Activated T-helper 1 cell treated with Interleukin-2 at 50 U/mL for 16 hours (primary cell): ENCODE measurements around the gene SRC.

Source experiments
- DNase-seq: peaks from one replicate; pipeline ENCODE4 v3.0.0-alpha.2; 2020; ENCODE audit warnings: low read depth

SRC gene

DNA sequence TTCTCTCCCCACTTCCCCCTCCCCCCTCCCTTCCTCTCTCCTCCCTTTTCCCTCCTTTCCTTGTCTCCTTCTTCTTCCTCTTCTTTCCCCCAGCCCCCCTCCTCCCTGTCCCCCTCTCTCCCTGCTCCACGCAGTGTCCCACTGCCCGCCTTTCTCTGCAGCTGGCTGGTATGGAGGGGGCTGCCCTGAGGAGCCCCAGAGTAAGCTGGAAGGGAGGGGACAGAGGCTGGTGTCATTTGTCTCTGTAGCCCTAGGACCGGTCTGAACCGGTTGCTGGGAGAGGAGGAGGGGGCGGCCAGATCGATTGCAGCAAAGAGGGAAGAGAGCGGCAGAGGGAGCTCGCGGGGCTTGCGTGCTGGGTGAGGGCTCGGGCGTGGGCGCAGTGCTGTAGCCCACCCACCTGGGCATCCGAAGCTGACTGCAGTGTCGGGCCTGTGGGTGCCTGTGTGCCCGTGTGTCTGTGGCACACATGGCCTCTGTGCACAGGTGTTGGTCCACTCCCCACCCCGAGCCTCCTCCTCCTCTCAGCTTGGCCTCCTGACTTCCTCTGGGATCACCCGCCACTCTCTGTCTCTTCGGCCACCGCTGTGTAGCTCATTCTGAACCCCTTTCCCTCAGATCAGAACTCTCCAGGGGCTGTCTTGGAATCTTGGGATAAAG, 50.6 kb downstream of the SRC start:
- DNase-seq = no peak

DNA sequence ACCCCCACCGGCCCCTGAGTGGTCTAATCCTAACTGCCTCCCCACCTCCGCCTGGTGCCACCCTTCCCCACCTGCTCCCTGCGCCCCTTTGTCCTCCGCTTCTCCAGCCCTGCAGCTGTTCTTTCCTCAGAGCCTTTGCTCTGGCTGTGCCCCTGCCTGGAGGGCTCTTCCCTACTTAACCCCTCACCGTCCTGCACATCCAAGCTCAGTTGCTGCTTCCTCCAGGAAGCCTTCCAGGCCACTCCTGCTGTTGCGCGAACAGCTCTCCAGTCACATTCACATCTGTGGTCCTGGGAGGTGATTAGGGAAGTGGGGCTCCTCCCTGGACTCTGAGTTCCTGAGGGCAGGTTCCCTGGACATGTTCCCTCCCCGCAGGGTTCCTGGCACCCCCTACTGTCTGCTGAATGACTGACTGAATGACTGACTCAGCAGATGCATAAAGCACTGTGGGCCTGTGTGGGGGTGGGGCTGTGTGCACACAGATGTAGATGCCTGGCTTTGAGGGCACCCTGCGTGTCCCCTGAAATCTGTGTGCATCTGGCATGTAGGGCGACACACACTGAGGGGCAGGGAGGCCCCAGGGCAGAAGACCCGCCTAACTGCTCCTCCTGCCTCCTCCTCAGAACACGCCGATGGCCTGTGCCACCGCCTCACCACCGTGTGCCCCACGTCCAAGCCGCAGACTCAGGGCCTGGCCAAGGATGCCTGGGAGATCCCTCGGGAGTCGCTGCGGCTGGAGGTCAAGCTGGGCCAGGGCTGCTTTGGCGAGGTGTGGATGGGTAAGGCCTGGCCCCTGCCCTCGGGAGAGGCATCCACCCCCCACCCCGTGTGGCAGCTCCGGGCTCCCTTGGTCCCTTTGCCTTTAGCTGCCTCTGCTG, 51.4 kb downstream of the SRC start:
- DNase-seq = no peak

DNA sequence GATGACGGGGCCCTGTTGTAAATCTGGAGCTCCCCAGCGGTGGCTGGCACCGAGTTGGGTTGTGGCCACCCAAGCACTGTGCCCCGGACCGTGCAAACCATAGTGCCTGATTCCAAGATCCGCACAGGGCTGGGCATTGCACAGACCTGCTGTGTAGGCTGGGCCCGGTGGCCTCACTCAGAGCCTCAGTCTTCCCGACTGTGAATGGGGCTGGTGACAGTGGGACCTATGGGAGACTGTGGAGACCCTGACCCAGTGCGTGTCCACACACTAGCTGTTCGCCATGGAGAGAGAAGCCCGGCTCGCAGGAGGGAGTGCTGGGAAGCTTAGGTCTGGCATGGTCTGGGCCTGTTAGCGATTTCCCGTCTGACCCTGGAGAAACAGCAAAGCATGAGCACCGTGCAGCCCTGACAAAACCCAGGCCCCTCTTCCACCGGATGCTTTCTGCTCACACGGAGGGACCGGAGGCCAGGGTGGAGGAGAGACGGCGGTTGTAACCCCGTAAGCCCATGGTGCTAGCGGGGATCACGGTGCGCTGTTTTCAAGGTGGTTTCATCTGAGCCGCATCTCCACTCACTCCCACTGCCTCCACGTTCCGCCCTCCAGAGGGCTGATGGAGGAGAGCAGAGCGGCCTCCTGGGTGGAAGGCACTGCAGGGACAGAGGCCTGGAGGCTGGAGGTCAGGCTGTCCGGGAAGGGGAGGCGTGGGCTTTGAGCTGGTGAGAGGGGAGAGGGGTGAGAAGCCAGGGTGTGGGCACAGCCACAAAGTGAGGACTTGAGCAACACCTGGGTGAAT, 52.2 kb downstream of the SRC start:
- no peak for DNase-seq

DNA sequence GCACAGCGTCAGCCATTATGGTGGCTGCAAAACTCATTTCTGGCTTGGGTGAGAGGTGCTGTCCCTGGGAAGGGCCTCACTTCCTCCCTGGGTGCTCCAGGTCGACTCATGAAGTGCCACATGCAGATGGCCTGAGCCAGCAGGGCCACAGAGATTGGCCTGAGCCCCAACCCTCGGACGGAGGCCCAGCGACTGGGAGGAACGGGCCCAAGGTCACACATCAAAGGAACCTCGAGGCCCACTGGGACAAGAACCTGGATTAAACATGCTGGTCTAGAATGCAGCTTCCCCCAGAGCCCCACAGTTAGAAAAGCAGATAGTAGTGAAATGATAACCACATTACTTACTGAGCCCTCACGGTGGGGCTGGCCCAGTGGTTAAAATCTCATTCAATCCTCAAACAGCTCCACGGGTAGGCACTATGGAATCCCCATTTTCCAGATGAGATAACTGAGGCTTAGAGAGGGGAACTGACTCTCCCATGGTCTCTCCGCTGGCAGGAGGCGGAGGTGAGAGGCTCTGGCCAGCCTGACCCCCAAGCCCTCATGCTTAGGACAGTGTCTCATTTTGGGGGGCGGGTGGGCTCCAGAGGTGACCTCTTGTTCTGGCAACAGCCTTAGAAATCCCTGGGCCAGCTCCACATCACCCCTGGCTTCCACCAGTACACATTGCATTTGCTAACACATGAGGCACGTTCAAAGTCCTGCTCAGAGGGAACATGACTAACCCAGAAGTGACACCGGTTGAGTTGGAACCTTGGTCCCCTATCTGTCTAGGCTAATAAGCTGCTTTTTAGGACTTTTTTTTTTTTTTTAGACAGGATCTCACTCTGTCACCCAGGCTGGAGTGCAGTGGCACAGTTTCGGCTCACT, 53.0 kb downstream of the SRC start:
- DNase-seq = no peak

DNA sequence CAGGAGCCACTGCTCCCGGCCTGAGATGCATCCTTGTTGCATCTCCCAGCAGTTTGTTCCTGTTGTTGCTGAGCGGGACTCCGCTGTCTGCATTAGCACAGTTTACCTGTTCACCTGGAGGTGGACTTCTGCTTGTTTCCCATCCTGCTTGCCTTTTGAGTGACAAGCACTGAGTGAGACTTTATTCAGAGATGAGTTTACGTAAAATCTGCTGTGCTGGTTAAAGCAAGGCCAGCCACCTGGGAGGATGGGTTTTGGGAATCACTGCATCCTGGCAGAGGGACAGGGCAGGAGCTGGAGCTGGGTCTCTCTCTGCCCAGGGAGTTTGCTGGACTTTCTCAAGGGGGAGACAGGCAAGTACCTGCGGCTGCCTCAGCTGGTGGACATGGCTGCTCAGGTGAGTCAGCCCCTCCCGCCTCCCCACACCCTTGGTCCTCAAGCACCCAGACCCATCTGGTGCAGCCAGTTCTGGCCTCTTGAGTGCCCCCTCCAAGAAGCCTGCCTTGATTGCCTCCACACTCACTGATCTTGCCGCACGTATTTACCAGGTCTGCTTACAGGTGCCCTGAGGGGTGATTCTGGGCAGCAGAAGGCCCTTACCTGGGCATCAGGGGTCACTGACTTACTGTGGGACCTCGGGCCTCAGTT, 55.5 kb downstream of the SRC start:
- DNase-seq = no peak

DNA sequence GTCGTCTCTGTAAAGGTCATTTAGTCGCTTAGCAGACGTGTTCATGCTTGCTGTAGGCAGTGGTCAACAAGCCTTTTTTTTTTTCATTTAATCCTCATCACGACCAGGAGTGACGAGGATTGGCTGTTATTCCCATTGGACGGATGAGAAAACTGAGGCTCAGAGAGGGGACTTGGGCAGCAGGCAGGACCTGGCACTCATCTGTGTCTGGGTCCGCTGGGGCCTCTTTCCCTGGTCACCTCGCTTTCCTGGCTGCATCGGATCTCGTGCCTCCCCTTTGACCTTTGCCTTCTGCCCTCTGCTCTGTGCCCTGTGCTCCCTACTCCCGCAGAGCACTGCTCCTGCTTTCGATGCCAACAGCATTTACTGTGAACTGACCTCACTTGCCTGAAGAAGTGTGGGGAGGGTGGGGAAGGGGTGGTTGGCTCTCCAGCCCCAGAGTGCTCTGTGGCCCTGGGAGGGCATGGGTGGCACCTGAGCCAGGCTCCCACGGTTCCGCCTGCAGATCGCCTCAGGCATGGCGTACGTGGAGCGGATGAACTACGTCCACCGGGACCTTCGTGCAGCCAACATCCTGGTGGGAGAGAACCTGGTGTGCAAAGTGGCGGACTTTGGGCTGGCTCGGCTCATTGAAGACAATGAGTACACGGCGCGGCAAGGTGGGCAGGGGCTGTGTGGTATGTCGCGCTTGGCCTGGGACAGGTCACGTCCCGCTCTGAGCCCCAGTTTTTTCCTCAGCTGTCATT, 56.2 kb downstream of the SRC start:
- no peak for DNase-seq

DNA sequence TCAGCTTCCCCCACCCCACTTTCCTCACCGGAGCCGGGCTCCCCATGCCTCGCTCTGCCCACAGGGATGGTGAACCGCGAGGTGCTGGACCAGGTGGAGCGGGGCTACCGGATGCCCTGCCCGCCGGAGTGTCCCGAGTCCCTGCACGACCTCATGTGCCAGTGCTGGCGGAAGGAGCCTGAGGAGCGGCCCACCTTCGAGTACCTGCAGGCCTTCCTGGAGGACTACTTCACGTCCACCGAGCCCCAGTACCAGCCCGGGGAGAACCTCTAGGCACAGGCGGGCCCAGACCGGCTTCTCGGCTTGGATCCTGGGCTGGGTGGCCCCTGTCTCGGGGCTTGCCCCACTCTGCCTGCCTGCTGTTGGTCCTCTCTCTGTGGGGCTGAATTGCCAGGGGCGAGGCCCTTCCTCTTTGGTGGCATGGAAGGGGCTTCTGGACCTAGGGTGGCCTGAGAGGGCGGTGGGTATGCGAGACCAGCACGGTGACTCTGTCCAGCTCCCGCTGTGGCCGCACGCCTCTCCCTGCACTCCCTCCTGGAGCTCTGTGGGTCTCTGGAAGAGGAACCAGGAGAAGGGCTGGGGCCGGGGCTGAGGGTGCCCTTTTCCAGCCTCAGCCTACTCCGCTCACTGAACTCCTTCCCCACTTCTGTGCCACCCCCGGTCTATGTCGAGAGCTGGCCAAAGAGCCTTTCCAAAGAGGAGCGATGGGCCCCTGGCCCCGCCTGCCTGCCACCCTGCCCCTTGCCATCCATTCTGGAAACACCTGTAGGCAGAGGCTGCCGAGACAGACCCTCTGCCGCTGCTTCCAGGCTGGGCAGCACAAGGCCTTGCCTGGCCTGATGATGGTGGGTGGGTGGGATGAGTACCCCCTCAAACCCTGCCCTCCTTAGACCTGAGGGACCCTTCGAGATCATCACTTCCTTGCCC, 57.4 kb downstream of the SRC start:
- no peak for DNase-seq

DNA sequence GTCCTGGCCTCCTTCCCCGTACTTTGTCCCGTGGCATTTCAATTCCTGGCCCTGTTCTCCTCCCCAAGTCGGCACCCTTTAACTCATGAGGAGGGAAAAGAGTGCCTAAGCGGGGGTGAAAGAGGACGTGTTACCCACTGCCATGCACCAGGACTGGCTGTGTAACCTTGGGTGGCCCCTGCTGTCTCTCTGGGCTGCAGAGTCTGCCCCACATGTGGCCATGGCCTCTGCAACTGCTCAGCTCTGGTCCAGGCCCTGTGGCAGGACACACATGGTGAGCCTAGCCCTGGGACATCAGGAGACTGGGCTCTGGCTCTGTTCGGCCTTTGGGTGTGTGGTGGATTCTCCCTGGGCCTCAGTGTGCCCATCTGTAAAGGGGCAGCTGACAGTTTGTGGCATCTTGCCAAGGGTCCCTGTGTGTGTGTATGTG, 58.5 kb downstream of the SRC start:
- no peak for DNase-seq

DNA sequence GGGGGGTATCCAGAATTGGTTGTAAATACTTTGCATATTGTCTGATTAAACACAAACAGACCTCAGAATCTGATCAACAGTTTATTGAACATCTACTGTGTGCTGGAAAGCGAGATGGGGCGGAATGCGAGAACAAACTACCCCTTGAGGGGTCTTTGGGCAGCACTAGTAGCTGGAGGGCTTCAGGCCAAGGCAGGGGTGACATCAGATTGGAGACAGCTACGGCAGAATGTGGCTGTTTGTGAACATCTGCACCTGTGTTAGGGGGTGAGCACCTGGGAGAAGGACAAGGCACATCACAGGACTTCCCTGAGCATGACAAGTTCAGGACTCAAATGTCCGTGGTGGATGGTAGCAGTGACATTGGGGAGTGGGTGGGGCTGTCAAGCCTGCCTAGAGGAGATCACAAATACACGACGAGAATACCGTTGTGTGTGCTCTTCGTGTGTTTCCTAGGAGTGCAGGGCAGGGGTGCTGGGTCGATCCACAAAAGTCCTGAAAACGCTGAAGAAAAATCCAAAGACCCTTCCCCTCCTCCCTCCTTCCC, 59.5 kb downstream of the SRC start:
- no peak for DNase-seq

DNA sequence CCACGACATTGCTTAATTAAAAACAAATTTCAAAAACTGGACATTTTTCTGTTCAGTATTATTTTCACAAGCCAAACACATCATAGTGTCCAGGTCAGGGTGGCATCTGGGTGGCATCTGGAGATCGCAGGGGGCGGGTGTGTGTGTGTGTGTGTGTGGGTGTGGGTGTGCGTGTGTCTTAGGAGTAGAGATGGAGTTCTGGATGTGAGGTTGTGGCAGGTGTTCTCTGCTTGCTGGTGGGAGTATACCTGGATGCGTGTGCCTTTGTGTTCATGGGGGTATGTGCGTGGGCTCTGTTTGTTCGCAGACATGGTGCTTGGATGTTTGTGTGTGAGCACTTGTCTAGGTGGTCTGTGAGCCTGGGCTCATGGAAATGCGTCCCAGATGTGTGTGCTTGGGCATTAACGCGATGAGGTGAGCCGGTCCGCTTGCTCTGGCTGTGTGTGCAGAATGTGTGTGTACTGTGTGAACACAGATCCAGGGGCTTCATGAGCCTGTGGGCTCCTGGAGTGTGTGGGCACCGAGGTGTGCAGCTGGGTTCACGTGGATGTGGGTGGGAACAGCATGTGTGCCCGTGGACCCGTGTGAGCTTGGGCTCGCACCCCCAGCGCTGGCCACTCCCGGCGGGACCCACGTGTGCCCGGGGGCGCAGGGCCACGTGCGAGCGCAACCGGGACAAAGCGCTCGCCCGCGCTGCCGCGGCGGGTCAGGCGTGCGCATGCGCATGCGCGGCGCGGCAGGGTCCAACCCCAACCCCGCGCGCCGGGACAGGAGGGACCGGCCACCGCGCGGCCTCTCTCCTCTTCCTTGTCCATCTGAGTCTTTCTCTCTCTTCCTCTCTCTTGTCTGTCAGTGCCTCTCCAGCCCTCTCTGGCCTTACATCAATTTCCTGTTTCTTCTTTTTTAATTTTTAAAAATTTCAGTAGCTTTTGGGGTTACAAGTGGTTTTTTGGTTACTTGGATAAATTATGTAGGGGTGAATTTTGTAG, 60.4 kb downstream of the SRC start:
- DNase-seq = no peak

DNA sequence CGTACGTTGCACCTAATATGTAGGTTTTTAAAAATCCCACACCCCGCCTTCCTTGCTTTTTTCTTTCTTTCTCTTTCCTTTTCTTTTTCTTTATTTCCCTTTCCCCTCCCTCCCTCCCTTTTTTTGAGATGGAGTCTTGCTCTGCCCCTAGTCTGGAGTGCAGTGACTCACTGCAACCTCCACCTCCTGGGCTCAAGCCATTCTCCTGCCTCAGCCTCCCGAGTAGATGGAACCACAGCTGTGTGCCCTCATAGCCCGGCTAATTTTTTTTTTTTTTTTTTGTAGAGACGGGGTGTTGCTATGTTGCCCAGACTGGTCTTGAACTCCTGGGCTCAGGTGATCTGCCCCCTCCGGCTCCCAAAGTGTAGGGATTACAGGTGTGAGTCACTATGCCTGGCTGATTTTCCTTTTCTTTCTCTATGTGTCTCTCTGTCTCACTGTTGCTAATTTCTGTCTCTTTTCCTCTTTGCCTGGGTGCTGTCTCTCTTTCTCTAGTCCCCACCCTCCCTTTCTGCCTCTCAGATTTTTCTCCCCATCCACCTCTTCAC, 61.2 kb downstream of the SRC start:
- no peak for DNase-seq

DNA sequence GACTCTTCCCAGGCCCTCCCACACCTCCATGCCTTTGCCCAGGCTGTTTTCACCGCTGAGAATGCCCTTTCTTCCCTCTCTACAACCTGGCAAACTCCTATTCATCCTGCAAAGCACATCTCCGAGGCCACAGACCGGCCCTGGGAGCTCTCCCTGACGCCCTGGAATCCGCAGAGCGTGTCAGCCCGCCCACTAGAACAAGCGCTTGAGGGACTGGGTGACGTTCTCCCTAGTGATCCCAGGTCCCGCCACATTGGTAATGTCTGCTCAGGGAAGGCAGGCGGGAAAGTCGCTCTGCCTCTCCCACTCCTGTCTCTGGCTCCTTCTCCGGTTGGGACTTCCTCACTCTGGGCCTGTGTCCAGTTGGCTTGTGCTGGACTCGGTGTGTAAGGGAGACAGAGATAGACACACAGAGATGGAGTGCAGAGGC, 61.6 kb downstream of the SRC start:
- DNase-seq = no peak

DNA sequence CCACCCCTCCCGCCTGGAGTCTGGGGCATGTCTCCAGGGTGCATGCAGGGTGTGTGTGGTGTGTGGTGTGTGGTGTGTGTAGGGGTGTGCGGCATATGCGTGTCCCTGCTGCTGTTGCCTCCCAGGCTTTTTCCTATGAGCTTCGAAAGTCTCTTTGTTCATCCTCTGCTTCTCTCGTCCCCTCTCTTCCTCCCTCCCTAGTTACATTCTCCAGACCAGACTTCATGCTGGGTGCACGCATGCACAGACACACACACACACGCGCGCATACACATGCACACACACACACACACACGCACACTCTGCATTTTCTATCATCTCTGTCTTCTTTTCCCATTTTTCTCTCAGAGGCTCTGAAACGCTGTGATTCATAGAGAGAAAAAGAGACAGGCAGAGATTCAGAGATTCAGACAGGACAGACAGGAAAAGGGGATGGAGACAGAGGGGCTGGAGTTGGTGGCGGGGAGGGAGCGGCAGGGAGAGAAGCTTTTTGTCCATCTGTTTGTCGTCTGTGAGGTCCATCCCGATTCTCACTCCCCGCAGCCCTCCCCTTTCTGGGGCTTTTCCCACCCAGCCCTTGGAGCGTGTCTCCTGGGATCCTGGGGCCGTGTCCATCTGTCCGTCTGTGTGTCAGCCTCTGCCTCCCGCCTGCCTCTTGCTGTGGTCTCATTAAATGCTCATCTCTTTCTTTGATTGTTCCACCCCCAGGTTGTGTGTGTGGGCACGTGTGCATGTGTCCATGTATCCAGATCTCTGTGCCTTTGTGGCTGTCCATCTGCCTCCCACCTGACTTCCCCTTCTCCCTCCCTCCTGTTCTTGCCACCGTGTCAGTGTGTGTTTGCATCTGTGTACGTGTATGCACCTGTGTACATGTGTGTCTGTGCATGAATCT, 62.6 kb downstream of the SRC start:
- no peak for DNase-seq

DNA sequence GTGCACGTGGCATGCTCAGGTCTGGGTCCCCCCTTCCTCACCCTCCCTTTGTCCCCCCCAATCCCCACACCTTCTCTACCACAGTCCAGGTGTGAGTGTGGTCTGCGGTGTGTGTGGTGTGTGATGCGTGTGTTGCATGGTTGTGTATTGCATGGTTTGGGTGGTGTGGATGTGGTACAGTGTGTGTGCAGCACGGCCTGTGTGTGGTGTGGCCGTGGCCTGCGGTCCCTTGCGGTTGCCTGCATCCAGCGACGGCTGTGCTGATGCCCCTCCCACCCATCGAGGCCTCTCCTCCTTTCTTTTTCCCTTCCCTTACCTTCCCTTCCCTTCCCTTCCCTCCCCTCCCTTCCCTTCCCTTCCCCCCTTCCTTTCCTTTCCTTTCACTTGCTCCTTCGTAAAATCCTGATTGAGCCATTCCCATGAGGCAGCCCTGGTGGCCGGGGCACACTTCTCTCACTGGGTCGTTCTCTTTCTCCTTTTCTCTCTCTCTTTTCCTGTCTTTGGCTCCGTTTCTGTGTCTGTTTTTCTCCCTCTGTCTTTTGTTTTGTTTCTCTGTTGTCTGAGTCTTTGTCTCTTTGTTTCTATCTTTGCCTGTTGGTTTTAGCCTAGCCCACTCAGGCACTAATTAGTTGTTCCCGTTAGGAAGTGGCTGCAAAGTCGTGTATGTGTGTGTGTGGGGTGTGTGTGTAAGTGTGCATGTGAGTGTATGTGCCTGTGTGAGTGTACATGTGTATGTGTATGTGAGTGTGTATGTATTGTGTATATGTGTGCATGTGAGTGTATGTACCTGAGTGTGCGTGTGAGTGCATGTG, 65.7 kb downstream of the SRC start:
- DNase-seq = no peak

DNA sequence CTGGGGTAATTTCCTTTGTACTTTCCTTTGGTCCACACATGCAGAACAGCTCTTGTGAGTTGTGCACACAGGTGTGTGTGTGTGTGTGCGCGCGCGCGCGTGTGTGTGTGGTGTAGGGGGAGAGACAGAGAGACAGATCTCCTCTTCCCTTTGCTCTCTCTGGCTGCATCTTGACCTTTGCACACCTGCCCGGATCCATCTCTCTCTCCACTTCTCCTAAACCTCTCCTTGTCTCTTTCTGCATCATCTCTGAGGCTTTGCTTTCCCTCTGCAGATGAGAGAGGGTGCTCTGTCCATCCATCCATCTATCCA, 67.0 kb downstream of the SRC start:
- no peak for DNase-seq

DNA sequence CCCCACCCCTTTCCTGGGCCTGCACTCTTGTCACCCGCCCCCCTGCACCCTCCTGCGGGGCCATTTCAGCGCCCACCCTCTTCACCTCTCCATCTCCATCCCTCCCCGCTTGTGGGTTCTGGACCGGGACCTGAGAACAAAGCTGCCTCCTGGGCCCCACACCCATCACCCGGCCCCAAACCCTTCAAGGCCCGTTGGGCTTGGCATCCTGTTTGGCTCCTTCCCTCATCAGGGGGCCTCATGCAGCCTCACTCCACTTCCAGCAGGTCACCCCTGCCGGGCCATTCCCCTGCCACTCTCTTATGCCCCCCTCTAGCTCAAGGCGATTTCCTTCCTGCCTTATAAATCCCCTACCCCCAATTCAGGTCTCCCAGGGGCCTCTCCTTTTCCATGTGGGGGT, 67.4 kb downstream of the SRC start:
- no peak for DNase-seq
